GM12875 (cell line): ENCODE measurements around the gene NXPH1.

Source experiments
- H3K4me3 ChIP-seq: one replicate; pipeline ENCODE4 v1.5.1; 2011; ENCODE audit warnings: low read depth, low read length, control low read depth
- CTCF ChIP-seq: IDR thresholded peaks from 2 replicates; pipeline ENCODE4 v1.5.1; 2011; ENCODE audit warnings: low read depth, mild to moderate bottlenecking, control low read depth, inconsistent platforms, low read length, moderate library complexity, borderline replicate concordance; ENCODE audit not compliant: insufficient read depth

Gene NXPH1

DNA sequence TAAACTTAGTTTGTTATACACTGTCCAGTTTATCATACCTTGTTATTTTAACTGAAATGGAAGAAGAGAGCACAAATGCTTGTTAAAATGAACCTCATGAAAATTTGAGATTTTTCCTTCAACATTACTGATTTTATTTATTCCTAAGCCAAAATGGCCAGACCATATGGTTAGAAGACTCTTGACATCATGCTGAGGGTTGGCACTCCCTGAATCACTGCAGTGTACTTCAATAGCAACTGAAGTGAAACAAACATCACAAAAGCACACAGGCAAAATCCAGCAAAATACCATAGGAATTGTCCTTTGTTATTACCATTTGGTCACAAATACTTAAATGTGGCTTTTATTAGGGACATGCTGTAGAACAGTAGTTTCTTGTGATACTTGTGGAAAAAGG is 347.8 kb downstream of the NXPH1 start:
- H3K4me3 ChIP-seq: no peak overlapping the region
- no peak for TF ChIP-seq CTCF

DNA sequence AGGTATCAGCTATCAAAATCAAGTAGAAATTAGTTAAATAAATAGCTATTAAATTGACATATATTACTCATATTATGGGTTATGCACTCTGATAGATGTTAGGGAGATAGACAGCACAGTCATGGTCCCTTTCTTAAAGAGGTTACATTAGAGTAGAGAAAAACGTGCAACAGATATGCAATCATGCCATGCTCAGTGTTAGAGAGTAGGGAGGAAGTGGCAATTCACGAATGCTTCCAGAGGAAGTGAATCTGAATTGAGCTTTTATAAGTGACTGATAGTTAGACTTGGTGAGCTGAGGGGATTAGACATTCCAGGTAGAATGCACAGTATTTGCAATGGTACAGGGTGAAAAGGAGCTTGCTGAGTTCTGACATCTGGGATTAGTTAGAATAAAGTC is 349.8 kb downstream of the NXPH1 start:
- TF ChIP-seq CTCF: no peak
- no peak overlapping the region for H3K4me3 ChIP-seq

- H3K4me3 ChIP-seq: no peak overlapping the region
- TF ChIP-seq CTCF: no peak
These were observed 351.7 kb downstream of the NXPH1 start for GRCh38 chr7:8785081-8785480.

DNA sequence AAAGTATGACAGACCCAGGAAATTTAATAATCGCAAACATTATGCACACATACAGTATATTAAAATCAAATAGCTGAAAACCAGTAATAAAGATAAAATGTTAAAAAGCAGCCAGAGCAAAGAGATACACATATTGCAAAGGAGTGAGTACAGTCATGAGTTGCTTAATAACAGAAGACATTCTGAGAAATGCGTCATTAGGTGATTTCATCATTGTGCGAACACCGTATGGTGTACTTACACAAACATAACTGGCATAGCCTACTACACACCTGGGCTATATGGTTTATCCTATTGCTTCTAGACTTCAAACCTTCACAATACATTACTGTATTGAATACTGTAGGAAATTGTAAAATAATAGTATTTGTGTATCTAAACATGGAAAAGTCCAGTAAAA is 367.6 kb downstream of the NXPH1 start:
- no peak overlapping the region for H3K4me3 ChIP-seq
- no peak for TF ChIP-seq CTCF
